Stomach (tissue), 9 donors: ENCODE measurements around the gene ALPK1. TPM values are rescaled to one million over a fixed set of nuclear protein-coding genes. Genes with fewer than 3 reads are reported as not detected.

ENCODE experiments used
- DNase-seq, 2 donors: peaks; one replicate each; pipeline versions ENCODE4 v3.0.0 to v3.0.0-alpha.2; 2013 to 2019
- H3K27ac ChIP-seq, 5 donors: fragments of 200-600 bp in 4 of 5; sonication (generic) in 4 of 5; one replicate each; pipeline ENCODE4 v1.5.1; 2013 to 2019; ENCODE audit warnings: mild to moderate bottlenecking in 1 of 5, moderate library complexity in 1 of 5
- H3K27me3 ChIP-seq, 3 donors: fragments of 200-600 bp; sonication (generic); one replicate each; pipeline ENCODE4 v1.5.1; 2017 to 2019; ENCODE audit warnings: mixed run types in 1 of 3
- H3K36me3 ChIP-seq, 4 donors: fragments of 200-600 bp; sonication (generic); 1 replicate in 3 of 4; 2 replicates in 1 of 4; pipeline ENCODE4 v1.5.1; 2016 to 2019
- H3K4me1 ChIP-seq, 4 donors: fragments of 200-600 bp; sonication (generic); one replicate each; pipeline ENCODE4 v1.5.1; 2016 to 2019
- H3K4me3 ChIP-seq, 4 donors: fragments of 200-600 bp; sonication (generic) in 3 of 4; one replicate each; pipeline ENCODE4 v1.5.1; 2016 to 2019; ENCODE audit warnings: mild to moderate bottlenecking in 1 of 4
- H3K9me3 ChIP-seq, 4 donors: fragments of 200-600 bp; sonication (generic); one replicate each; pipeline ENCODE4 v1.5.1; 2016 to 2019
- EP300 ChIP-seq: sonication (generic); formaldehyde crosslinking; IDR thresholded peaks from one replicate; pipeline ENCODE4 v1.6.1; 2017; ENCODE audit warnings: antibody characterized with exemption
- POLR2A ChIP-seq, 4 donors: fragments of 450-650 bp; IDR thresholded peaks; one replicate each; pipeline ENCODE4 v1.6.1; 2016; ENCODE audit warnings: antibody characterized with exemption in 4 of 4, control low read depth in 2 of 4, mild to moderate bottlenecking in 1 of 4, moderate library complexity in 1 of 4
- POLR2AphosphoS5 ChIP-seq, 3 donors: sonication (generic); formaldehyde crosslinking; IDR thresholded peaks; one replicate each; pipeline ENCODE4 v1.6.1; 2016; ENCODE audit warnings: antibody characterized with exemption in 3 of 3
- WGBS, 5 donors: extraction: QIAGEN DNeasy Blood & Tissue Kit in 3 of 5; methylation state at CpG; one replicate each; pipeline versions ENCODE4 v1.1.5 to v1.1.7; 2013 to 2018; 5-methylcytosine and 5-hydroxymethylcytosine counted together
- intact Hi-C: fragments of 100-400 bp; cut with DNase I; formaldehyde crosslinking; loops from one replicate; pipeline ENCODE4 v1.15.1; 2023; ENCODE audit warnings: low total_unique reads
- polyA plus RNA-seq, 3 donors: library from polyadenylated mRNA; stranded (reverse); fragments of 200-250 nt; gene quantifications; one replicate each; pipeline ENCODE4 v1.2.3, GENCODE V29; 2013
- total RNA-seq, 5 donors: library from RNA; depleted of rRNA; stranded (reverse); fragments of >200 nt; gene quantifications; one replicate each; pipeline versions ENCODE4 v1.1.0 to v1.2.3, GENCODE V29; 2014 to 2016
- TF ChIP-seq, protein P1 (sequence below), 7 experiments: fragments of 450-650 bp in 4 of 7; fragments of 200-600 bp in 3 of 7; sonication (generic) in 3 of 7; IDR thresholded peaks; one replicate each; pipeline ENCODE4 v1.5.1; 2016 to 2019; ENCODE audit warnings: antibody characterized with exemption in 7 of 7, control low read depth in 2 of 7, mild to moderate bottlenecking in 1 of 7
- donor health status: healthy with polysubstance abuse.
- donor health status: Bipolar disorder and iron deficiency.
- donor health status: healthy.

ALPK1 gene
- total and polyA plus RNA-seq, 8 donors, result 2.9 to 47.7 (median 25.0) TPM

DNA sequence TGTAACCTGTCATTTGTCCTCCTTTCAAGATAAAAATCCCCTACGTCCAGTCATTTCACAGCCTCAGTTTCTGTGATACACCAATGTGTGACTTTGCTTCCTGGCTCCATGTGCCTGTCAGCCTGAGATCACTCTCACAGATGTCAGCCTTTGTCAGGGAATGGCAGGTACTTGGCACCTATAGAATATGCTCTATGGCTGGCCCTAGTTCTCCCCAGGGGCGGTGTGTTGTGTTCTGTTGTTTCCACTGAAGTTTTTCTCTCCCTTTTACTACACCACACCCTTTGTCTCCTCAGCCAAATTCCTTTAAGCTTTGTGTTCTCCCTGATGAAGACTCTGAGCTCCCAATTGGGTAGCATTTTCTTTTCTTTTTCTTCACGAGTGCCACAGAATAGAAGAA lies 81.7 kb downstream of the ALPK1 start:
- H3K9me3 ChIP-seq, result no peaks in the 10 kb centered on the region
- 73 to 89% (median 77%) methylated on average over 3 of the region's 3 CpGs for WGBS, 5 donors
- no peak overlapping the region for H3K27ac ChIP-seq
- no peaks in the 10 kb centered on the region for H3K4me1 ChIP-seq
- no peak overlapping the region for H3K4me3 ChIP-seq
- peaks cover 10 to 58% (median 47%) of the 10 kb centered on the region in 4 donors for H3K36me3 ChIP-seq
- H3K27me3 ChIP-seq, result no peaks in the 10 kb centered on the region
- intact Hi-C loops, result no loop called here
- no peak for DNase-seq
- TF ChIP-seq EP300 (no peak), POLR2AphosphoS5 (IDR thresholded peaks at IDR 0.05) (no peak), POLR2A (IDR thresholded peaks at IDR 0.05) (no peak)
- TF ChIP-seq, protein P1, sequence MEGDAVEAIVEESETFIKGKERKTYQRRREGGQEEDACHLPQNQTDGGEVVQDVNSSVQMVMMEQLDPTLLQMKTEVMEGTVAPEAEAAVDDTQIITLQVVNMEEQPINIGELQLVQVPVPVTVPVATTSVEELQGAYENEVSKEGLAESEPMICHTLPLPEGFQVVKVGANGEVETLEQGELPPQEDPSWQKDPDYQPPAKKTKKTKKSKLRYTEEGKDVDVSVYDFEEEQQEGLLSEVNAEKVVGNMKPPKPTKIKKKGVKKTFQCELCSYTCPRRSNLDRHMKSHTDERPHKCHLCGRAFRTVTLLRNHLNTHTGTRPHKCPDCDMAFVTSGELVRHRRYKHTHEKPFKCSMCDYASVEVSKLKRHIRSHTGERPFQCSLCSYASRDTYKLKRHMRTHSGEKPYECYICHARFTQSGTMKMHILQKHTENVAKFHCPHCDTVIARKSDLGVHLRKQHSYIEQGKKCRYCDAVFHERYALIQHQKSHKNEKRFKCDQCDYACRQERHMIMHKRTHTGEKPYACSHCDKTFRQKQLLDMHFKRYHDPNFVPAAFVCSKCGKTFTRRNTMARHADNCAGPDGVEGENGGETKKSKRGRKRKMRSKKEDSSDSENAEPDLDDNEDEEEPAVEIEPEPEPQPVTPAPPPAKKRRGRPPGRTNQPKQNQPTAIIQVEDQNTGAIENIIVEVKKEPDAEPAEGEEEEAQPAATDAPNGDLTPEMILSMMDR (IDR thresholded peaks at IDR 0.05), result no peak

DNA sequence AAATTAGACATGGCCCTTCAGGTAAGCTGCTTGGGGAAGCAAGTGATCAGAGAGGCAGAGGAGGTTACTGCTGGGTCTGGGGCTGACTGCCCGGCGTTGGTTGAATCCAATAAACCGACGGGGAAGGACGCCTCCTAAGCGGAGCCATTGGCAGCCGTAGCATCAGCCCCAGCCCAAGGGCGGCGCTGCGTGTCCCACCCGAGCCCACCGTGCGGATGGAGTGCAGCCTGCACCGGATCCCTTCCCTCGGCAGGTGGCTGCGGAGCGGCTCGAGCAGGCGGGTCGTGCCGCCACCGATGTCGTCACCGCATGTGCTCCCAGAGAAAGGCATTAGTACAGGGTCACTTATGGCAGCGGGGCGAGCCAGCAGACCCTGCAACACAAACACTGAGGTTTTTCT lies 82.1 kb downstream of the ALPK1 start:
- Histone ChIP-seq H3K4me1 (no peaks in the 10 kb centered on the region), H3K27me3 (no peaks in the 10 kb centered on the region), H3K9me3 (no peaks in the 10 kb centered on the region), H3K36me3 (peaks cover 10 to 63% (median 52%) of the 10 kb centered on the region in 4 donors), H3K27ac (no peak overlapping the region), H3K4me3 (no peak overlapping the region)
- intact Hi-C loops, result no loop called here
- TF ChIP-seq, protein P1 (IDR thresholded peaks at IDR 0.05), result no peak
- TF ChIP-seq POLR2A (IDR thresholded peaks at IDR 0.05) (no peak), POLR2AphosphoS5 (IDR thresholded peaks at IDR 0.05) (no peak), EP300 (no peak)
- peak in 1 of 2 donors; percentile 37 for DNase-seq
- WGBS, 5 donors, result 65 to 82% (median 77%) methylated on average over 24 to 26 of the region's 26 CpGs

DNA sequence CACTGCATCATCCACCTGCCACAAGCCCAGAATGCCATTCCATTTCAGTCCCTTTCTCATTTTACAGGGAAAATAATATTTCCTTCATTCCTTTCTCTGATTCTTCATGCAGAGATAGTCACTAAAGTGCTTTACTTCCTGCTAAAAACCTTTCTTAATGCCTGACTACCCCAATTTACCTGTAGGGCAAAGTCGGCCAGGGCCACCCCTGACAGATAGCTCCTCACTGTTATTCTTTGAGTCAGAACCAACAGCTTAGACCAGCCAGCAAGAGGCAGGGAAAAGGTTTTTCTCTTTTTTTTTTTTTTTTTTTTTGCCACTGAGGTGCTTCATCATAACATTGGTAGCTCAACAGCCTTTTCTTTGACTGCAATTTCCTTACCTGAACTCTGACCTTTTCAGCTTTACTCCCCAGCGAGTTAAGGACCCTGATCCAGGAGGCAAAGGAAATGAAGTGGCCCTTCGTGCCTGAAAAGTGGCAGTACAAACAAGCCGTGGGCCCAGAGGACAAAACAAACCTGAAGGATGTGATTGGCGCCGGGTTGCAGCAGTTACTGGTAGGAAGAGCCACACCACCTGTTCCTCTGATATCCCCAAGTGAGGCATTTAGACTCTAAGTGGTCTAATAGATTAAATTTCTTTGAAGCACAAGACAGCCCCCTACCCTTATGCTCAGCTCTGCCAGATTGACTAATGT lies 85.0 kb downstream of the ALPK1 start:
- peaks cover 10 to 80% (median 59%) of the 10 kb centered on the region in 4 donors for H3K36me3 ChIP-seq
- no peaks in the 10 kb centered on the region for H3K4me1 ChIP-seq
- H3K4me3 ChIP-seq, result no peak overlapping the region
- DNase-seq, result no peak
- intact Hi-C loops, result no loop called here
- 70 to 77% (median 75%) methylated on average over 6 of the region's 6 CpGs for WGBS, 5 donors
- no peaks in the 10 kb centered on the region for H3K27me3 ChIP-seq
- H3K9me3 ChIP-seq, result no peaks in the 10 kb centered on the region
- TF ChIP-seq, protein P1 (IDR thresholded peaks at IDR 0.05), result no peak
- TF ChIP-seq POLR2AphosphoS5 (IDR thresholded peaks at IDR 0.05), result no peak
- no peak for TF ChIP-seq POLR2A (IDR thresholded peaks at IDR 0.05)
- no peak for TF ChIP-seq EP300
- H3K27ac ChIP-seq, result no peak overlapping the region

DNA sequence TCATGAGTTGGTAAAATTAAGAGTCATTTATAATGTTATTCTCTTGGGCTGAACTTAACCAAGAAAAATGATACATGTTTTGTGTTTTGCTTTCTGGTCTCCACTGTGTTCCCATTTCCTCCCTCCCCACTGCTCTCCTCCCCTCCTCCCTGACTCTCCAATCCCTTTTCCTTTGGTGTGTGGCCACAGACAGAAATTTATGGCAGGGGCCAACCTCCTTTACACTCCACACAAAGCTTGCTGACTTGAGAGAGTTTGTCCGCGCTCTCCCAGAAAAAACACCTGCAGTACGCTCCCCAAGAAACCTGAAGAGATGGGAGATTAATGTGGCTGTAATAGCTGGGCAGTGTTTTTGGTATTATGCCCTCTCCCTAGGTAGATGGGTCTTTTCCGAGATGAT lies 88.9 kb downstream of the ALPK1 start:
- intact Hi-C loops, result no loop called here
- H3K4me3 ChIP-seq, result no peak overlapping the region
- DNase-seq, result no peak
- WGBS, 5 donors, result 87 to 94% (median 92%) methylated on average over 4 of the region's 4 CpGs
- no peaks in the 10 kb centered on the region for H3K27me3 ChIP-seq
- no peak for TF ChIP-seq EP300
- no peak for TF ChIP-seq POLR2AphosphoS5 (IDR thresholded peaks at IDR 0.05)
- TF ChIP-seq, protein P1 (IDR thresholded peaks at IDR 0.05), result no peak
- TF ChIP-seq POLR2A (IDR thresholded peaks at IDR 0.05), result no peak
- no peaks in the 10 kb centered on the region for H3K9me3 ChIP-seq
- H3K4me1 ChIP-seq, result no peaks in the 10 kb centered on the region
- H3K36me3 ChIP-seq, result peaks cover 0 to 43% (median 40%) of the 10 kb centered on the region in 4 donors
- no peak overlapping the region for H3K27ac ChIP-seq
